Prostate gland (tissue), 2 donors: Measurements from ENCODE around the gene ICE2. TPM values are rescaled to one million over a fixed set of nuclear protein-coding genes. Genes with fewer than 3 reads are reported as not detected.

ENCODE experiments used
- DNase-seq: peaks from one replicate; pipeline ENCODE4 v3.0.0-alpha.2; 2019; ENCODE audit warnings: low spot score
- H3K27ac ChIP-seq, 2 donors: fragments of 200-600 bp; sonication (generic); 2 replicates each; pipeline ENCODE4 v1.5.1; 2017 to 2019
- H3K27me3 ChIP-seq: fragments of 200-600 bp; sonication (generic); replicated peaks from 2 replicates; pipeline ENCODE4 v1.5.1; 2019; ENCODE audit not compliant: insufficient read depth
- H3K36me3 ChIP-seq, 2 donors: fragments of 200-600 bp; sonication (generic); 1 replicate in 1 of 2; 2 replicates in 1 of 2; pipeline versions ENCODE4 v1.5.1 to v1.8.1; 2017 to 2019
- H3K4me1 ChIP-seq: fragments of 200-600 bp; sonication (generic); replicated peaks from 2 replicates; pipeline ENCODE4 v1.5.1; 2019
- H3K4me3 ChIP-seq, 2 donors: fragments of 200-600 bp; sonication (generic); 2 replicates each; pipeline ENCODE4 v1.5.1; 2017 to 2019
- H3K9me3 ChIP-seq: fragments of 200-600 bp; sonication (generic); 2 replicates; pipeline ENCODE4 v1.5.1; 2017
- CTCF ChIP-seq, 4 experiments: fragments of 200-600 bp in 2 of 4; fragments of 450-650 bp in 2 of 4; sonication (generic) in 2 of 4; IDR thresholded peaks; 1 replicate in 3 of 4; 2 replicates in 1 of 4; pipeline ENCODE4 v1.5.1; 2016 to 2019; ENCODE audit warnings: antibody characterized with exemption in 4 of 4, mild to moderate bottlenecking in 2 of 4, moderate library complexity in 2 of 4
- POLR2A ChIP-seq: fragments of 450-650 bp; IDR thresholded peaks from one replicate; pipeline ENCODE4 v1.6.1; 2016; ENCODE audit warnings: antibody characterized with exemption, mild to moderate bottlenecking
- POLR2AphosphoS5 ChIP-seq: sonication (generic); formaldehyde crosslinking; IDR thresholded peaks from one replicate; pipeline ENCODE4 v1.6.1; 2017; ENCODE audit warnings: antibody characterized with exemption
- WGBS: methylation state at CpG from one replicate; pipeline ENCODE4 v1.1.5; 2018; 5-methylcytosine and 5-hydroxymethylcytosine counted together
- intact Hi-C: fragments of 100-400 bp; cut with DNase I; formaldehyde crosslinking; loops from one replicate; pipeline ENCODE4 v1.14.2; 2022
- total RNA-seq, 2 donors: library from RNA; depleted of rRNA; stranded (reverse); fragments of >200 nt; gene quantifications; one replicate each; pipeline ENCODE4 v1.1.0, GENCODE V29; 2016

The ICE2 gene
- total RNA-seq, 2 donors from 2014 or later, result 33.0 to 34.5 TPM

GRCh38 chr15:60391722-60392315 is 87.1 kb downstream of the ICE2 start:
- Histone ChIP-seq H3K27me3 (no peaks in the 10 kb centered on the region), H3K4me1 (peaks cover 35% of the 10 kb centered on the region), H3K9me3 (no peaks in the 10 kb centered on the region), H3K4me3 (no peak overlapping the region), H3K27ac (peak overlapping the region; percentile 93 to 97), H3K36me3 (no peaks in the 10 kb centered on the region)
- intact Hi-C loops, result no loop called here
- 15% methylated on average over 4 of the region's 4 CpGs for whole genome bisulfite sequencing
- no peak for DNase-seq
- TF ChIP-seq POLR2A, result no peak
- TF ChIP-seq POLR2AphosphoS5, result peak; percentile 12

- WGBS, result 10% methylated on average over 6 of the region's 6 CpGs
- H3K4me1 ChIP-seq, result peaks cover 30% of the 10 kb centered on the region
These were observed 88.0 kb downstream of the ICE2 start for GRCh38 chr15:60390871-60391501.

GRCh38 chr15:60390231-60390630 is 88.7 kb downstream of the ICE2 start:
- WGBS, result 57% methylated on average over 6 of the region's 6 CpGs
- H3K9me3 ChIP-seq, result no peaks in the 10 kb centered on the region
- intact Hi-C loops, result no loop called here
- H3K4me3 ChIP-seq, result no peak overlapping the region
- H3K27me3 ChIP-seq, result no peaks in the 10 kb centered on the region
- H3K36me3 ChIP-seq, result no peaks in the 10 kb centered on the region
- peaks cover 31% of the 10 kb centered on the region for H3K4me1 ChIP-seq
- peak overlapping the region; percentile 93 to 97 for H3K27ac ChIP-seq
- no peak for DNase-seq
- TF ChIP-seq POLR2AphosphoS5 (no peak), POLR2A (no peak), CTCF (IDR thresholded peaks at IDR 0.05) (no peak)

More at GRCh38 chr15:60390871-60391501, 88.0 kb downstream of the ICE2 start:
- Histone ChIP-seq H3K27ac (peak overlapping the region; percentile 93 to 97), H3K27me3 (no peaks in the 10 kb centered on the region), H3K9me3 (no peaks in the 10 kb centered on the region), H3K4me3 (no peak overlapping the region), H3K36me3 (no peaks in the 10 kb centered on the region)
- intact Hi-C loops, result no loop called here
- no peak for DNase-seq
- TF ChIP-seq POLR2AphosphoS5 (no peak), POLR2A (no peak), CTCF (IDR thresholded peaks at IDR 0.05) (no peak)

- DNase-seq, result no peak
- Histone ChIP-seq H3K27ac (peak overlapping the region; percentile 93 to 97), H3K9me3 (no peaks in the 10 kb centered on the region), H3K4me3 (peak overlapping the region in 1 of 2 donors; percentile 9), H3K27me3 (no peaks in the 10 kb centered on the region), H3K4me1 (peaks cover 24% of the 10 kb centered on the region), H3K36me3 (no peaks in the 10 kb centered on the region)
- 31% methylated on average over 8 of the region's 8 CpGs for WGBS
- TF ChIP-seq POLR2AphosphoS5, result no peak
- no peak for TF ChIP-seq POLR2A
- no peak for TF ChIP-seq CTCF (IDR thresholded peaks at IDR 0.05)
- intact Hi-C loops, result no loop called here
These were observed 89.5 kb downstream of the ICE2 start for GRCh38 chr15:60389261-60390077.

GRCh38 chr15:60387321-60387720 is 91.6 kb downstream of the ICE2 start:
- intact Hi-C loops, result no loop called here
- Histone ChIP-seq H3K4me1 (peaks cover 22% of the 10 kb centered on the region), H3K9me3 (no peaks in the 10 kb centered on the region), H3K27ac (peak overlapping the region; percentile 69 to 93), H3K27me3 (no peaks in the 10 kb centered on the region), H3K4me3 (no peak overlapping the region), H3K36me3 (no peaks in the 10 kb centered on the region)
- TF ChIP-seq CTCF (IDR thresholded peaks at IDR 0.05) (no peak), POLR2AphosphoS5 (no peak), POLR2A (no peak)
- no peak for DNase-seq
- WGBS, result 96% methylated on average over 1 of the region's 1 CpG
